Adrenal gland (tissue), 19 donors: ENCODE results near the gene NLRX1. TPM values are rescaled to one million over a fixed set of nuclear protein-coding genes. Genes with fewer than 3 reads are reported as not detected.
A peak's percentile ranks its signal among the peaks of the same experiment; 100 is the strongest.

Experiments used
- DNase-seq, 7 donors: peaks; one replicate each; pipeline ENCODE4 v3.0.0-alpha.2; 2019 to 2020
- H3K27ac ChIP-seq, 5 donors: fragments of 200-600 bp; sonication (generic) in 4 of 5; 1 replicate in 3 of 5; 2 replicates in 2 of 5; pipeline versions ENCODE4 v1.5.1 to v1.8.0; 2016 to 2020; ENCODE audit warnings: mild to moderate bottlenecking in 1 of 5
- H3K27me3 ChIP-seq: fragments of 200-600 bp; 2 replicates; pipeline ENCODE4 v1.8.0; 2021
- H3K36me3 ChIP-seq, 2 donors: fragments of 200-600 bp; replicated peaks in 1 of 2; 1 replicate in 1 of 2; 2 replicates in 1 of 2; pipeline versions ENCODE4 v1.5.1 to v1.8.0; 2018 to 2022
- H3K4me1 ChIP-seq, 2 donors: fragments of 200-600 bp; replicated peaks in 1 of 2; 1 replicate in 1 of 2; 2 replicates in 1 of 2; pipeline versions ENCODE4 v1.5.1 to v1.8.0; 2018 to 2021
- H3K4me3 ChIP-seq, 4 donors: fragments of 200-600 bp; sonication (generic) in 3 of 4; one replicate each; pipeline ENCODE4 v1.5.1; 2016 to 2018
- H3K9me3 ChIP-seq, 3 donors: fragments of 200-600 bp; sonication (generic) in 1 of 3; replicated peaks in 1 of 3; 1 replicate in 2 of 3; 2 replicates in 1 of 3; pipeline versions ENCODE4 v1.5.1 to v1.8.0; 2016 to 2021
- POLR2A ChIP-seq, 2 donors: fragments of 450-650 bp; IDR thresholded peaks; one replicate each; pipeline ENCODE4 v1.6.1; 2017; ENCODE audit warnings: antibody characterized with exemption in 2 of 2, mild to moderate bottlenecking in 2 of 2, moderate library complexity in 1 of 2
- WGBS, 4 donors: extraction: QIAGEN DNeasy Blood & Tissue Kit in 2 of 4; methylation state at CpG; one replicate each; pipeline versions ENCODE4 v1.1.5 to v1.1.7; 2013 to 2017; 5-methylcytosine and 5-hydroxymethylcytosine counted together
- intact Hi-C, 2 donors: fragments of 100-400 bp; cut with DNase I; formaldehyde crosslinking; loops; one replicate each; pipeline versions ENCODE4 v1.14.1 to v1.15.0; 2022 to 2023
- long read RNA-seq, 10 donors: library from polyadenylated mRNA in 3 of 10; unstranded in 2 of 10; stranded (forward) in 1 of 10; transcript quantifications; one replicate each; pipeline ENCODE4 v2.0.0 and lab custom pipeline, GENCODE V29; 2021 to 2026
- polyA plus RNA-seq, 3 donors: library from polyadenylated mRNA; stranded (reverse); fragments of 200-250 nt in 2 of 3; fragments of 350-450 nt in 1 of 3; fragmentation: Illumina TruSeq in 1 of 3; extraction: RNeasy Lipid Tissue Mini Kit (QIAGEN cat#74804) in 1 of 3; gene quantifications; one replicate each; pipeline ENCODE4 v1.2.3, GENCODE V29; 2013 to 2014
- total RNA-seq, 9 donors: library from RNA; depleted of rRNA in 4 of 9; stranded (reverse); fragments of >200 nt in 4 of 9; fragments of 120-200 nt in 1 of 9; fragmentation: NEBNext Ultra II Directional in 1 of 9; extraction: Animal tissue kit (Norgen Biotek cat#: 25700) in 1 of 9; gene quantifications; one replicate each; pipeline versions ENCODE4 v1.1.0 to v1.2.4, GENCODE V29; 2013 to 2023
- TF ChIP-seq, protein P1 (sequence below), 6 experiments: fragments of 450-650 bp in 4 of 6; fragments of 200-600 bp in 2 of 6; sonication (generic) in 1 of 6; IDR thresholded peaks; 1 replicate in 5 of 6; 2 replicates in 1 of 6; pipeline versions ENCODE4 v1.5.1 to v1.8.0; 2016 to 2021; ENCODE audit warnings: antibody characterized with exemption in 6 of 6, mild to moderate bottlenecking in 2 of 6, moderate library complexity in 1 of 6
- donor health status: healthy with polysubstance abuse.
- donor health status: Bipolar disorder and iron deficiency.
- donor health status: DM: yes; HTN: yes; CAD: no.
- donor health status: DM: no; HTN: no; CAD: no.
- donor health status: DM: no; HTN: no; CAD: no.
- donor health status: DM: yes; HTN: yes; CAD: no.

NLRX1 gene
- 10 to 100 TPM; 10.1 to 32.7 (median 29.7) TPM for total RNA-seq
- 10 to 100 TPM in 1 of 3 donors, 1 to 10 TPM in 2; 5.5 to 10.1 (median 7.4) TPM for polyA plus RNA-seq
- long read RNA-seq, donor 1, partial matches to known transcripts = 6 of 6 reads
- long read RNA-seq, donor 1, other reads (novel, unspliced or antisense) = 0 of 6 reads
- long read RNA-seq, donor 2, full-length matches to known transcripts = 1 of 1 reads
- long read RNA-seq, donor 2, partial matches to known transcripts = 0 of 1 reads
- long read RNA-seq, donor 2, other reads (novel, unspliced or antisense) = 0 of 1 reads
- long read RNA-seq, donor 3 = 0 reads
- long read RNA-seq, donor 4, partial matches to known transcripts = 4 of 5 reads
- long read RNA-seq, donor 4, other reads (novel, unspliced or antisense) = 0 of 5 reads
- long read RNA-seq, donor 5, full-length matches to known transcripts = 36 of 168 reads
- long read RNA-seq, donor 5, partial matches to known transcripts = 13 of 168 reads
- long read RNA-seq, donor 5, other reads (novel, unspliced or antisense) = 119 of 168 reads
- long read RNA-seq, donor 6, partial matches to known transcripts = 3 of 8 reads
- long read RNA-seq, donor 6, other reads (novel, unspliced or antisense) = 4 of 8 reads
- long read RNA-seq, donor 7, partial matches to known transcripts = 0 of 1 reads
- long read RNA-seq, donor 7, other reads (novel, unspliced or antisense) = 0 of 1 reads
- long read RNA-seq, donor 8, full-length matches to known transcripts = 2 of 2 reads
- long read RNA-seq, donor 8, partial matches to known transcripts = 0 of 2 reads
- long read RNA-seq, donor 8, other reads (novel, unspliced or antisense) = 0 of 2 reads
- long read RNA-seq, donor 9, partial matches to known transcripts = 0 of 1 reads
- long read RNA-seq, donor 9, other reads (novel, unspliced or antisense) = 0 of 1 reads
- long read RNA-seq, donor 10, partial matches to known transcripts = 0 of 1 reads
- long read RNA-seq, donor 10, other reads (novel, unspliced or antisense) = 0 of 1 reads

DNA sequence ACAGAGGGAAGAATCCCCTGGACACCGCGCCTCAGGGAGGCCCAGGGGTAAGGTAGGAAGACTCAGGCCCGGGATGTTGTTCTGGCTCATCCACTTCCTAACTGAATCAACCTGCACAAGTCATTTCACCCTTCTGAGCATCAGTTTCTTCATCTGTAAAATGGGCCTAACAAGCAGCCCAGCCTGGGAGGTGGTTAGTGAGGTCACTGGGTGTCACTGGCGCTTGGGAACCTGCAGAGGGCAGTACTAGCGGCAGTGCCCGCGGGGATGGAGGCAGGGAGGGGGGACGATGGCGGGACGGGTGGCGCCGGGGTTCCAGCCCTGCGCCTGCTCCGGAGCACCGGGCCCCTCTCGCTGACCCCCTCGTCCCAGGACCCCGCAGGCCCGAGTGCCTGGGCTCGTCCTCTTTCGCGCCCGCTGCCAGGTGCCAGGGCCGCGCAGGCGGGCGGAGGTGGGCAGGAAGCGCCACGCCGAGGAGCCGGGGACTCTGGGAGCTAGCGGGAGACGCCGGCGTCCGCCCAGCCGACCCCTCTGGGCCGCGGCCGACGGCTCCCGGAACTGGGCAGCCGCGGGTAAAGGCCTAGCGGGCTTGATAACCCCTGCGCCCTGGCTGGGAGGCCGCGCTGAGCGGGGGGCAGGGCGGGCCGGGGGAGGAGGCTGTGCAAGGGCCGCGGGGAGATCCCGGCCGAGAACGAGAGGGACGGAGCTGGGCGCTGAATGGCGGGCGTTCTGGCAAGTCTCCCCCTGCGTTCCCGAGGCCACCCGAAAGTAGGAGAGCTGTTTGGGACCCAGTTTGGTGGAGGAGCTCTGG lies at the start of gene NLRX1:
NLRX1 (plus strand) TSS at position 255 of the 811 bp plus-strand sequence. CDS start 2,679 bp downstream, outside the sequence.
- Histone ChIP-seq H3K9me3 (no peaks in the 10 kb centered on the region), H3K4me1 (peaks cover 0 to 11% of the 10 kb centered on the region in 2 donors), H3K4me3 (peak within 1 kb of the TSS; percentile 33 to 93 (median 67)), H3K36me3 (peaks cover 0 to 3% of the 10 kb centered on the region in 2 donors), H3K27me3 (no peaks in the 10 kb centered on the region), H3K27ac (peak within 1 kb of the TSS; percentile 76 to 98 (median 95))
- 0 to 10% (median 4%) methylated on average over 8 to 63 of the region's 63 CpGs for WGBS, 4 donors
- peak; percentile 86 to 93 (median 90) for DNase-seq
- TF ChIP-seq POLR2A (IDR thresholded peaks at IDR 0.05) = peak; percentile 62 to 89
- TF ChIP-seq, protein P1, sequence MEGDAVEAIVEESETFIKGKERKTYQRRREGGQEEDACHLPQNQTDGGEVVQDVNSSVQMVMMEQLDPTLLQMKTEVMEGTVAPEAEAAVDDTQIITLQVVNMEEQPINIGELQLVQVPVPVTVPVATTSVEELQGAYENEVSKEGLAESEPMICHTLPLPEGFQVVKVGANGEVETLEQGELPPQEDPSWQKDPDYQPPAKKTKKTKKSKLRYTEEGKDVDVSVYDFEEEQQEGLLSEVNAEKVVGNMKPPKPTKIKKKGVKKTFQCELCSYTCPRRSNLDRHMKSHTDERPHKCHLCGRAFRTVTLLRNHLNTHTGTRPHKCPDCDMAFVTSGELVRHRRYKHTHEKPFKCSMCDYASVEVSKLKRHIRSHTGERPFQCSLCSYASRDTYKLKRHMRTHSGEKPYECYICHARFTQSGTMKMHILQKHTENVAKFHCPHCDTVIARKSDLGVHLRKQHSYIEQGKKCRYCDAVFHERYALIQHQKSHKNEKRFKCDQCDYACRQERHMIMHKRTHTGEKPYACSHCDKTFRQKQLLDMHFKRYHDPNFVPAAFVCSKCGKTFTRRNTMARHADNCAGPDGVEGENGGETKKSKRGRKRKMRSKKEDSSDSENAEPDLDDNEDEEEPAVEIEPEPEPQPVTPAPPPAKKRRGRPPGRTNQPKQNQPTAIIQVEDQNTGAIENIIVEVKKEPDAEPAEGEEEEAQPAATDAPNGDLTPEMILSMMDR (IDR thresholded peaks at IDR 0.05) = peak; percentile 71 to 93 (median 88)
- intact Hi-C loops = no loop called here

- no peak overlapping the region for H3K4me3 ChIP-seq
- no peak for DNase-seq
- 89 to 95% (median 92%) methylated on average over 1 of the region's 1 CpG for WGBS, 4 donors
- H3K27me3 ChIP-seq = no peaks in the 10 kb centered on the region
- peaks cover 5 to 24% of the 10 kb centered on the region in 2 donors for H3K4me1 ChIP-seq
- no peaks in the 10 kb centered on the region for H3K9me3 ChIP-seq
- intact Hi-C loops = no loop called here
- peaks cover 0 to 18% of the 10 kb centered on the region in 2 donors for H3K36me3 ChIP-seq
- TF ChIP-seq, protein P1 (IDR thresholded peaks at IDR 0.05) = no peak
- no peak for TF ChIP-seq POLR2A (IDR thresholded peaks at IDR 0.05)
- H3K27ac ChIP-seq = no peak overlapping the region
Observed at GRCh38 chr11:119118946-119119345, 49.6 kb upstream of the NLRX1 start.

- H3K4me3 ChIP-seq = peak overlapping the region in 3 of 4 donors; percentile 4 to 91 (median 81)
- 11 to 14% (median 11%) methylated on average over 5 of the region's 5 CpGs for WGBS, 4 donors
Observed at GRCh38 chr11:119120639-119121007, 47.9 kb upstream of the NLRX1 start.

More at GRCh38 chr11:119120639-119121007, 47.9 kb upstream of the NLRX1 start:
- TF ChIP-seq, protein P1 (IDR thresholded peaks at IDR 0.05) = no peak
- no peak for TF ChIP-seq POLR2A (IDR thresholded peaks at IDR 0.05)
- peak overlapping the region in 3 of 5 donors; percentile 15 to 80 (median 42) for H3K27ac ChIP-seq
- H3K36me3 ChIP-seq = peaks cover 0 to 13% of the 10 kb centered on the region in 2 donors
- intact Hi-C loops = no loop called here
- DNase-seq = peak in 1 of 7 donors; percentile 19
- H3K9me3 ChIP-seq = no peaks in the 10 kb centered on the region
- peaks cover 5 to 24% of the 10 kb centered on the region in 2 donors for H3K4me1 ChIP-seq
- no peaks in the 10 kb centered on the region for H3K27me3 ChIP-seq
